AG08396 (cell line): ENCODE data around the gene AGAP5.
"Not testable (repeated sequence)": the region's sequence is repeated elsewhere in the genome, so short reads cannot be mapped to it uniquely, and the experiment has no call there.

ENCODE experiments used
- DNase-seq: peaks from one replicate; pipeline ENCODE4 v3.0.0; 2012; ENCODE audit warnings: low spot score, mixed read lengths

AGAP5 gene

DNA sequence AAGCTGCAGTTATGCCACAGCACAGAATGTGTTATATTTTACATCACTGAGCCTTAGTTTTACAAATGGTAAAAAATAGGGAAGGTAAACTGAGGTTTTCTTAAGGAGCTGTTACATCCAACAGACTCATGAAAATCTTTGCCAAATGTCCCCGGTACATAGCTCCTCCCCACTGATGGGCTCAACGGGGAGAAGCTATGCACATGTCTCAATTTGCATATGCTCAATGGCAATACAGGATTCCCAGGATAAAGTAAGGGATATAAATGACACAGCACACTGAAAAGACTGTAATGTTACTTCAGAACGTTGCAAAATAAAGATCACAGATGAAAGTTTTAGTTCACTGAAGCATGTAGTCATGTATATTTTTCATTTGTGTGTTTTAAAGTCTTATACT, 16.6 kb upstream of the AGAP5 start:
- DNase-seq: not testable (repeated sequence)

- DNase-seq: not testable (repeated sequence)
Observed at GRCh38 chr10:73713912-73714311, 16.0 kb upstream of the AGAP5 start.

GRCh38 chr10:73711683-73712082, 13.8 kb upstream of the AGAP5 start:
- DNase-seq: not testable (repeated sequence)

DNA sequence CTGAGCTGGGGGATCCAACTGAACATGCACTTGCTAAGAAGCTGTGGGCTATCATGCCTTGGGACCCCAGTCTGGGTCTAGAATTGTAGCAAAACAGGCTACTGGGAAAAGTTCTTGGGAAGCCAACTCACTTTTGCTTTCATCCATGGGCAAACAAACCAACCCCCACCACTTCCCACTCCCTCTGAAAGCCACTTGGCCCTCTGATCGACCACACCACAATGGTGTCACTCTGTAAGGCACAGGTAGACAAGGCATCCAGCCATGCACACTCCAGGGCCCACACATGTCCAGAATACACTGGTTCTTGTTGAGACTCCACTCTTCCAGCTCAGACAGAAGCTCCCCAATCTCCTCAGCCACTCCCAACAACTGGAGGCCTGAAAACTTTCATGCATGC, 10.2 kb upstream of the AGAP5 start:
- not testable (repeated sequence) for DNase-seq

DNA sequence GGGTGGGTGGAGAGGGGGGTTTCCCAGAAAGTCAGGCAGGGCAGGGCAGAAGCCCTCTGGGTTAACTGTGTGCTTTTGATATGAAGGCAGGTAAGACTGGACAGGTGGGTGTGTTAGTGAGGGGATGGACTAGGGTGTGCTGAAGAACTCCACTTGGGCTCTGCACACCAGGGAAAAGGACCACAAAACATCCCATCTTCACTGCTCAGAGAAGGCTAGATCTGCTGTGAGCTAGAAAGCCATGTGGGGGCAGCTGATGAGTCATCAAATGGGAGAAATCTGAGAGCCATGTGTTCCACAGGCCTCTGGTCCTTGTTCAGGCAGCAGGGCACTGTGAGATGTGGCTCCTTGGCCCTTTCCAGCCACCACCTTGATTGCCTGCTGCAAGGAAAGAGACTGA, 9.7 kb upstream of the AGAP5 start:
- not testable (repeated sequence) for DNase-seq

- DNase-seq: not testable (repeated sequence)
Observed at GRCh38 chr10:73706488-73706887, 8.6 kb upstream of the AGAP5 start.

DNA sequence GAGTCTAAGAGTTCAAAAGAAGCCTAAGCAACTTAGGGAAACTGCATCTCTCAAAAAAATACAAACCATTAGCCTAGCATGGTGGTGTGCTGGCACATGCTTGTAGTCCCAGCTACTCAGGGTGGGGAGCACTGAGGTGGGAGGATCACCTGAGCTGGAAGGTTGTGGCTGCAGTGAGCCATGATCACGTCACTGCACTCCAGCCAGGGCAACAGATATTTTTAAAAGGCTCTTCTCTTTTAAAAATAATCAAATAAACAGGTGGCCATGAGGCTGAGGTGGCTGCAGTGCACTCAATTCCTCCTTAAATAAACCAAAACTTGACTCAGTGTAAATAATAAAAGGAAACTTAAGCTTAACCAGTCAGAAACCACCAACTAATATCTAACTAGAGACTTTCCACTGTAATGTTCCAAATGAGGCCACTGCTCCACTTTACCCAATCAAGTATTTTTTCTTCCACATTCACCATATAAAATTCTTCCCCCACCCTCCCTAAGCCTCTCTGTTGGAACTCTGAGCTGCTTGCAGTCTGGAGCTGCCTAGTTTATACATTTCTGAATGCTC, 7.7 kb upstream of the AGAP5 start:
- not testable (repeated sequence) for DNase-seq

GRCh38 chr10:73703924-73704323, 6.0 kb upstream of the AGAP5 start:
- not testable (repeated sequence) for DNase-seq

DNA sequence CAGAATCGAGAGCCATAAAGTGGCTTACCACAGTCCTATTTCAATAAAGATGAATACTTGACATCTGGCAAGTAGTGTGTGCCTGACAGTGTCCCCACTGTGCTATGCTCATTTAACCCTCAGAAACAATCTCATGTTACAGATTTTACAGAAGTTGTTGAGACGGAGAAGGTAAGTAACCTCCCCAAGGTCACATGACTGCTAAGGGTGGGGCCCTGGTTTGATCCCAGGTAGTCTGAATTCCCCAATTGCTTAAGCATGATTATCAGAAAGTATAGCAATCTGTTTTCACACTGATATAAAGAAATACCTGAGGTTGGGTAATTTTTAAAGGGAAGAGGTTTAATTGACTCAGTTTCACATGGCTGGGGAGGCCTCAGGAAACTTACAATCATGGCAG, 910 bp upstream of the AGAP5 start:
- DNase-seq: not testable (repeated sequence)

DNA sequence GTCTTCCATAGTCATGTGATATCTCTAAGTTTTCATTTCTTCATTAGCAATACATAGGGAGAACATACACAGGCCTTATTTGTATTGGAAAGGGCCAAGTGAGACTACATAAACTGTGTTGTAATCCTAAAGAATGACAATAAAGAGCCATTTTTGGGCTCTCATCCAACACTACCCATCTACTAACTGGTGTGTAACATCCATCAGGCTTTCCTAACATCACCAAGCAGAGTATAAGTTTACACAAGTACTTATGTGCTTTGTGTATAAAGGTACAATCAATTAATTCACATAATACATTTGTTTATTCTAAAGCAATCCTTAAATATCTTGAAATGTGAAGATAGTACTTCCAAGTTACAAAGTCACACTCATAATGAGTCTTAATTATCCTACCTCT, 2.6 kb downstream of the AGAP5 start:
- not testable (repeated sequence) for DNase-seq

DNA sequence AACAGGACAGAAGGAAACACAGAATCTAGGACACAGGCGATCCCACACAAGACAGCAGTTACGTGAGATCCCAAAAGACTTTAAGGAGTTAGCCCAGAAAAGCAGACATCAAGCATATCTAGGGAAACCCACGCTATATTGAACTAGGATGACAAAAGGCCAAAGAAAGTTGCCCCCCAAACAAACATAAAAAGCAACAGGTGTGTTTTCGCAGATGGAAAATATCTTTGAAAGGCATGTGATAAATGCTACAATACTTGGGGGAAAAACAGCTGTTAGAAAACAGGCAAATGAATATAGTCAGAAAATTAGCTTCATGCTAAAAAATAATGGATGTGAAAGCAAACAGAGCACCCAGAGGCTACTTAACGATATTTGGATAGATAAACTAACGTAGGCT, 7.2 kb downstream of the AGAP5 start:
- not testable (repeated sequence) for DNase-seq

DNA sequence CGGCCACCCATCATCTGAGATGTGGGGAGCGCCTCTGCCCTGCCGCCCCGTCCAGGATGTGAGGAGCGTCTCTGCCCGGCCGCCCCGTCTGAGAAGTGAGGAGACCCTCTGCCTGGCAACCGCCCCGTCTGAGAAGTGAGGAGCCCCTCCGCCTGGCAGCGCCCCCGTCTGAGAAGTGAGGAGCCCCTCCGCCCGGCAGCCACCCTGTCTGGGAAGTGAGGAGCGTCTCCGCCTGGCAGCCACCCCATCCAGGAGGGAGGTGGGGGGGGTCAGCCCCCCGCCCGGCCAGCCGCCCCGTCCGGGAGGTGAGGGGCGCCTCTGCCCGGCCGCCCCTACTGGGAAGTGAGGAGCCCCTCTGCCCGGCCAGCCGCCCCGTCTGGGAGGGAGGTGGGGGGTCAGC, 8.3 kb downstream of the AGAP5 start:
- DNase-seq: not testable (repeated sequence)

GRCh38 chr10:73687641-73688040, 10.3 kb downstream of the AGAP5 start:
- DNase-seq: not testable (repeated sequence)

GRCh38 chr10:73674546-73674945, 23.4 kb downstream of the AGAP5 start:
- DNase-seq: not testable (repeated sequence)

- not testable (repeated sequence) for DNase-seq
Observed at GRCh38 chr10:73668378-73668777, 29.5 kb downstream of the AGAP5 start.

- DNase-seq: not testable (repeated sequence)
Observed at GRCh38 chr10:73666153-73666809, 31.6 kb downstream of the AGAP5 start.

DNA sequence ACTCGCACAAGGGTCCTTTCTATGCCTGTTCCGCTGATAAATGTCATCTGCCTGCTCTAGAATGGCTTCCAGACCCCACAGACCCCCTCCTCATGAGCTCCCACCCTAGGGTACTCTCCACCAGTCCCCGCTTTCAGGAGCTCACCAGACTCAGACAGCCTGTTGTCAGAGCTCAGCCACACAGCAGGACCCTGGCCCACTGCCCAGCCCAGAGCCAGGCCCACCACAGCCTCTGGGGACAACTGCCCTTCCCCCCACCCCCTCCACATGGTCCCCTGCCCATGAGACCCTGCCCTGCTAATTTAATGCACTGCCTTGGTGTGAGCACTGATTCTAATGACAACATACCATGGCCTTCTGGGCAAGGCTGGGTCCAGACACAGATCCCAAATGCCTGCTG, 32.3 kb downstream of the AGAP5 start:
- DNase-seq: not testable (repeated sequence)

DNA sequence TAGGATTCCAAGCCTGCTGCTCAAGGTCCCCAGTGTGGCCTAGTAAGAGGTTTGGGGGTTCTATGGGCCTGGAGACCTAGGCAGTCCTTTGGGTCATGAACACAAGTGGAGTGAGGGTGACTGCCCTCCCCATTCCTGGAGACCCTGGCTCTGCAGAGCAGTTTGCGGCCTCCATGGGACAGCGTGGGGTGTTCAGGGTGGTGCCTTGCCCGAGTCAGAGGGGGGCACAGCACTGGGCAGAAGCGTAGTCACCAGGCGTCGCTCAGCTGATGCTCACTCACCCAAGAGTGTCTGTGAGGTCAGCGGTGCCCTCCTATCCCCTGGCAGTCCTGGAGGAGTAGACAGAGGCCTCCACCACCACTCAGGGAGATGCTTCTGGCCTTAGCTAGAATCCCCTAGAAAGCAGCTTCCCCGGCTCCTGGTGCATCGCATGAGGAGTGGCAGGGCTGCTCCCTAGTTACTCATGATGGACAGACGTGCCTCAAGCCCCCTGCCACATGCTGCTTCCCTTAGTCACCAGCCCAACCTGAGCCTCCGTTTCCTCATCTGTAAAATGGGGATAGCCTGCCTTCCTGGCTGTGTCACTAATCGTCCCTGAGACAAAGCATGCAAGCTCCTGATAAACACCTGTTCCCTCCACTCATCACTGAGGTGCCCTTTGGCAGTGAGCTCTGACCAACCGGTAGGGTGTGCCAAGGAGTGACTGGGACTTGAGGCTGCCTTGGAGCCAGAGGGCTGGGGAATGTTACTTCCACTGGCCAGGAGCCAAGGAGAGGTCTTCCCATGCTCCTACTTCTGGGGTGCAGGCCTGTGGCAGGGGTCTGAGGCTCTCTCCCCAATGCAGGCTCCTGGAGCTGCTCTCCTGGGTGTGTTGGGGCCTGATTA, 33.5 kb downstream of the AGAP5 start:
- not testable (repeated sequence) for DNase-seq

- DNase-seq: not testable (repeated sequence)
Observed at GRCh38 chr10:73663621-73664020, 34.3 kb downstream of the AGAP5 start.

DNA sequence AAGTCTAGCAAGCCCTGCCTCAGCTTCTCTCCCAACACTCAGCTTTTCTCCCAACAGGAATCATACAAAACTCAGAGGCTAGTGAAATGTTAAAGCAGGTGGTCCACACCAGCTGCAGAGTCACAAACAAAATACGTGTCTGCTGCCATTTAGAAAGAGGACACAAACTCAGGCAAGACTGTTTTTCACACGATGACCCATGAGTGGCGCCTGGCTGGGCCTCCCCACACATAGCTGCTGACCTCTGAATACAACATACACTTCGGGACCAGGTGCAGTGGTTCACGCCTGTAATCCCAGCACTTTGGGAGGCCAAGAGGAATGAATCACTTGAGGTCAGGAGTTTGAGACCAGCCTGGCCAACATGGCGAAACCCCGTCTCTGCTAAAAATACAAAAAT, 35.2 kb downstream of the AGAP5 start:
- DNase-seq: not testable (repeated sequence)

GRCh38 chr10:73655990-73656298, 42.0 kb downstream of the AGAP5 start, which contains the start of gene SYNPO2L:
SYNPO2L (minus strand) TSS chr10:73656029; CDS start chr10:73655922, 107 bp downstream.
- peak; percentile 46 for DNase-seq

DNA sequence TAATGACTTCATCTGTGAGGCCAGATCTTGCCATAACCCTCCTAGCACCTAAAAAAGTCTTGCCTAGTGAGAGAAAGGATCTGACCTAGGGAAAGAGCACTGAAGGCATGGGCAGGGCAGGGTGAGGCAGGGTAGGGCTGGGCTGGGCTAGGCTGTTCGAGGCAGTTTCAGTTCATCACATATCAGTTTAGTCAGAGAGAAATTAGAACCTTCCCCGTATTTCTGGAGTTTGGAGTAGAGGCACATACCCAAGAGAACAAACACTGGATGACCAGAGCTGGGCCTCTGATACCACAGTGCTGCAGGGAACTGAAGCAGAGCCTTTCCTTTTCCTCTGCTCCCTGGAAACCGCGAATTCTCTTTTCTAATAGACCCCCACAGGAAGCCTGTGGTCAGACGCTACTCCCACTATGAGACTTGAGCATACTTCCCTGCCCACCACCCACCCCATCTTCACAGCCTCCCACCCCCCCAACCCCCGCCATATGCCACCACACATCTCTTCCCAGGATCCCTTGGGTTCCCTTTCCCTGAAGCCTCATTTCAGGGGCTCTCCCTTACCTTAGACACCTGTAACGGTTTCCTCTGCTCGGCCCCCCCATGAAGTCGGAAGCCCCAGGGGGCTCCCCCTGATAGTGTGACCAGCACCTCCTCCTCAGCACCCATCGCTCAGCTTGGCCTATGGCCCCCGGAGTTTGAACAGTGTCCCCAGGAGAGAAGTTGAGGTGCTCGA, 42.5 kb downstream of the AGAP5 start:
- no peak for DNase-seq
